Breast epithelium (tissue), 3 donors: ENCODE measurements around the gene P3H1.

Source experiments
- CTCF ChIP-seq, 3 donors: fragments of 450-650 bp; IDR thresholded peaks; one replicate each; pipeline ENCODE4 v1.5.1; 2016 to 2017; ENCODE audit warnings: antibody characterized with exemption in 3 of 3, mild to moderate bottlenecking in 3 of 3, moderate library complexity in 3 of 3
- POLR2A ChIP-seq: fragments of 450-650 bp; IDR thresholded peaks from one replicate; pipeline ENCODE4 v1.6.1; 2016; ENCODE audit warnings: antibody characterized with exemption, mild to moderate bottlenecking, moderate library complexity

- no peak for TF ChIP-seq CTCF (IDR thresholded peaks at IDR 0.05)
- TF ChIP-seq POLR2A: no peak
Measured at GRCh38 chr1:42767510-42768000, 727 bp upstream of the P3H1 start.
